A673 (cell line): ENCODE data around the gene PPP5C. TPM values are rescaled to one million over a fixed set of nuclear protein-coding genes. Genes with fewer than 3 reads are reported as not detected.

Experiments used
- BruUV-seq: library from RNA; stranded (reverse); fragments of 400-500 nt; replicated peaks from 2 replicates; lab custom pipeline; 2021; lab: Mats Ljungman, UMichigan
- CTCF ChIA-PET: fragments of 300-600 bp; sonication (Branson Sonifier 250); formaldehyde crosslinking; loops from one replicate; lab custom pipeline; 2022; ENCODE audit warnings: antibody characterized with exemption; lab: Charles Lee
- POLR2A ChIA-PET: fragments of 300-600 bp; sonication (Branson Sonifier 250); formaldehyde crosslinking; loops from one replicate; lab custom pipeline; 2022; ENCODE audit warnings: antibody characterized with exemption; ENCODE audit not compliant: low non-redundant PET; lab: Charles Lee
- DNase-seq: peaks from one replicate; pipeline ENCODE4 v3.0.0-alpha.2; 2015; ENCODE audit warnings: low spot score
- H3K27ac ChIP-seq: fragments of 200-600 bp; sonication (generic); 2 replicates; pipeline ENCODE4 v1.5.1; 2016; ENCODE audit warnings: mixed run types, low read depth, mild to moderate bottlenecking, mixed read lengths, antibody characterized with exemption, low read length; ENCODE audit not compliant: poor library complexity, severe bottlenecking
- H3K27me3 ChIP-seq: fragments of 200-600 bp; sonication (generic); replicated peaks from 2 replicates; pipeline ENCODE4 v1.6.1; 2017; ENCODE audit warnings: mixed run types, low read depth, mild to moderate bottlenecking, mixed read lengths, antibody characterized with exemption, low read length; ENCODE audit not compliant: insufficient read depth, poor library complexity
- H3K36me3 ChIP-seq: fragments of 200-600 bp; sonication (generic); 2 replicates; pipeline ENCODE4 v1.6.1; 2016; ENCODE audit warnings: mixed run types, mild to moderate bottlenecking, mixed read lengths, antibody characterized with exemption, low read length; ENCODE audit not compliant: insufficient read depth, poor library complexity, severe bottlenecking
- H3K4me1 ChIP-seq: fragments of 200-600 bp; sonication (generic); 2 replicates; pipeline ENCODE4 v1.6.1; 2017; ENCODE audit warnings: mixed run types, mild to moderate bottlenecking, mixed read lengths, antibody characterized with exemption, low read length; ENCODE audit not compliant: insufficient read depth, poor library complexity, severe bottlenecking
- H3K4me3 ChIP-seq: fragments of 200-600 bp; sonication (generic); 2 replicates; pipeline ENCODE4 v1.5.1; 2016; ENCODE audit warnings: low read depth, mixed run types, mild to moderate bottlenecking, mixed read lengths, low read length; ENCODE audit not compliant: poor library complexity, severe bottlenecking
- H3K9me3 ChIP-seq: fragments of 200-600 bp; sonication (generic); 2 replicates; pipeline ENCODE4 v1.6.1; 2016; ENCODE audit warnings: mixed run types, low read depth, mild to moderate bottlenecking, mixed read lengths, antibody characterized with exemption, low read length; ENCODE audit not compliant: poor library complexity, severe bottlenecking
- CTCF ChIP-seq: fragments of 300-800, 200-600 bp; sonication (generic); conservative IDR thresholded peaks from 2 replicates; pipeline ENCODE4 v1.5.1; 2017; ENCODE audit warnings: low read depth, mild to moderate bottlenecking, antibody characterized with exemption, low read length, moderate library complexity, mixed read lengths
- EZH2 ChIP-seq: fragments of 200-600 bp; sonication (generic); IDR thresholded peaks from 2 replicates; pipeline ENCODE4 v1.6.1; 2017; ENCODE audit warnings: borderline replicate concordance, low read depth, mild to moderate bottlenecking, mixed read lengths, antibody characterized with exemption, low read length; ENCODE audit not compliant: poor library complexity, severe bottlenecking
- intact Hi-C: fragments of 100-400 bp; cut with micrococcal nuclease; formaldehyde crosslinking; loops from one replicate; pipeline ENCODE4 v1.10.0; 2022; ENCODE audit not compliant: unreplicated experiment
- total RNA-seq: library from RNA; stranded (reverse); gene quantifications from 2 replicates; pipeline ENCODE4 v1.2.3, GENCODE V29; 2021

Gene PPP5C
- total RNA-seq, 1 experiment from 2014 or later, result 164 TPM

GRCh38 chr19:46378268-46378667 lies 31.4 kb downstream of the PPP5C start:
- BruUV-seq, result TSS peak; percentile 4
- Histone ChIP-seq H3K27ac (no peak overlapping the region), H3K4me1 (peaks cover 32% of the 10 kb centered on the region), H3K9me3 (peaks cover 5% of the 10 kb centered on the region), H3K27me3 (no peaks in the 10 kb centered on the region), H3K4me3 (no peak overlapping the region), H3K36me3 (peaks cover 69% of the 10 kb centered on the region)
- intact Hi-C loops, result no loop called here
- POLR2A ChIA-PET, result no interaction called here
- no peak for TF ChIP-seq CTCF
- TF ChIP-seq EZH2, result no peak
- DNase-seq, result peak; percentile 30
- CTCF ChIA-PET, result no interaction called here

- intact Hi-C loops, result no loop called here
- H3K27me3 ChIP-seq, result no peaks in the 10 kb centered on the region
- no peak overlapping the region for H3K27ac ChIP-seq
- H3K36me3 ChIP-seq, result peaks cover 87% of the 10 kb centered on the region
- no peak overlapping the region for H3K4me3 ChIP-seq
- ChIA-PET CTCF (no interaction called here), POLR2A (no interaction called here)
- no TSS peak for BruUV-seq
- no peak for DNase-seq
- TF ChIP-seq EZH2, result no peak
- no peak for TF ChIP-seq CTCF
- peaks cover 5% of the 10 kb centered on the region for H3K9me3 ChIP-seq
- H3K4me1 ChIP-seq, result peaks cover 22% of the 10 kb centered on the region
These were observed 33.8 kb downstream of the PPP5C start for GRCh38 chr19:46380690-46381089.

GRCh38 chr19:46381346-46381745 lies 34.5 kb downstream of the PPP5C start:
- CTCF ChIA-PET, result no interaction called here
- Histone ChIP-seq H3K27ac (no peak overlapping the region), H3K4me1 (peaks cover 22% of the 10 kb centered on the region), H3K36me3 (peaks cover 80% of the 10 kb centered on the region), H3K9me3 (peaks cover 5% of the 10 kb centered on the region), H3K27me3 (no peaks in the 10 kb centered on the region), H3K4me3 (no peak overlapping the region)
- no TSS peak for BruUV-seq
- DNase-seq, result no peak
- intact Hi-C loops, result no loop called here
- POLR2A ChIA-PET, result no interaction called here
- TF ChIP-seq CTCF (no peak), EZH2 (no peak)
